Neural cell (in vitro differentiated cells): Measurements from ENCODE around the gene PRODH2. TPM values are rescaled to one million over a fixed set of nuclear protein-coding genes. Genes with fewer than 3 reads are reported as not detected.

Source experiments
- H2AFZ ChIP-seq: fragments of 200-600, 300-800 bp; sonication (generic), shearing (Covaris generic); 2 replicates; pipeline ENCODE4 v1.6.0; 2014; ENCODE audit warnings: low read depth, mild to moderate bottlenecking, antibody characterized with exemption, low read length, moderate library complexity
- H3F3A ChIP-seq: fragments of 200-600 bp; shearing (Covaris generic); 2 replicates; pipeline ENCODE4 v1.6.1; 2016; ENCODE audit warnings: mild to moderate bottlenecking, moderate library complexity, mixed read lengths, antibody characterized with exemption, low read length; ENCODE audit not compliant: insufficient read depth, poor library complexity, severe bottlenecking
- H3K27ac ChIP-seq: fragments of 200-600, 300-800 bp; sonication (generic), shearing (Covaris generic); 2 replicates; pipeline ENCODE4 v1.5.1; 2014; ENCODE audit warnings: mild to moderate bottlenecking, low read length, moderate library complexity
- H3K27me3 ChIP-seq: fragments of 300-800, 200-600 bp; sonication (generic), shearing (Covaris generic); 2 replicates; pipeline ENCODE4 v1.6.0; 2014; ENCODE audit warnings: mild to moderate bottlenecking, low read depth, low read length, moderate library complexity; ENCODE audit not compliant: insufficient read depth
- H3K36me3 ChIP-seq: fragments of 300-800, 200-600 bp; sonication (generic), shearing (Covaris generic); 2 replicates; pipeline ENCODE4 v1.5.1; 2014; ENCODE audit warnings: mild to moderate bottlenecking, antibody characterized with exemption, low read length, moderate library complexity; ENCODE audit not compliant: insufficient read depth
- H3K4me2 ChIP-seq: fragments of 300-800, 200-600 bp; sonication (generic), shearing (Covaris generic); 2 replicates; pipeline ENCODE4 v1.6.0; 2014; ENCODE audit warnings: mild to moderate bottlenecking, low read length
- H3K4me3 ChIP-seq: fragments of 300-800, 200-600 bp; sonication (generic), shearing (Covaris generic); 2 replicates; pipeline ENCODE4 v1.5.1; 2014; ENCODE audit warnings: mild to moderate bottlenecking, low read length, moderate library complexity
- H3K79me2 ChIP-seq: fragments of 200-600 bp; shearing (Covaris generic); replicated peaks from 2 replicates; pipeline ENCODE4 v1.6.0; 2014; ENCODE audit warnings: mild to moderate bottlenecking, low read length, moderate library complexity; ENCODE audit not compliant: insufficient read depth
- H3K9ac ChIP-seq: fragments of 300-800, 200-600 bp; sonication (generic), shearing (Covaris generic); 2 replicates; pipeline ENCODE4 v1.6.1; 2016; ENCODE audit warnings: mild to moderate bottlenecking, low read length, mixed read lengths
- H3K9me2 ChIP-seq: fragments of 200-600 bp; shearing (Covaris generic); 2 replicates; pipeline ENCODE4 v1.6.1; 2016; ENCODE audit warnings: mild to moderate bottlenecking, low read length, mixed read lengths; ENCODE audit not compliant: insufficient read depth
- H3K9me3 ChIP-seq: fragments of 200-600, 300-800 bp; sonication (generic), shearing (Covaris generic); 2 replicates; pipeline ENCODE4 v1.6.1; 2016; ENCODE audit warnings: mild to moderate bottlenecking, mixed run types, low read length, moderate library complexity, mixed read lengths
- H4K20me1 ChIP-seq: fragments of 200-600 bp; shearing (Covaris generic); 2 replicates; pipeline ENCODE4 v1.6.1; 2016; ENCODE audit warnings: mild to moderate bottlenecking, mixed run types; ENCODE audit not compliant: insufficient read depth
- CTCF ChIP-seq: fragments of 450-650 bp; IDR thresholded peaks from 2 replicates; pipeline ENCODE4 v1.5.1; 2014; ENCODE audit warnings: antibody characterized with exemption, mild to moderate bottlenecking, moderate library complexity; ENCODE audit not compliant: poor library complexity, severe bottlenecking
- EP300 ChIP-seq: fragments of 450-650 bp; conservative IDR thresholded peaks from 2 replicates; pipeline ENCODE4 v1.6.1; 2014; ENCODE audit warnings: antibody characterized with exemption, mild to moderate bottlenecking, moderate library complexity; ENCODE audit not compliant: poor library complexity, severe bottlenecking
- EZH2 ChIP-seq: fragments of 200-600, 300-800 bp; shearing (Covaris generic), sonication (generic); IDR thresholded peaks from 2 replicates; pipeline ENCODE4 v1.6.1; 2014; ENCODE audit warnings: antibody characterized with exemption, low read length, borderline replicate concordance, mild to moderate bottlenecking; ENCODE audit not compliant: insufficient read depth, poor library complexity, severe bottlenecking
- MXI1 ChIP-seq: fragments of 450-650 bp; conservative IDR thresholded peaks from 2 replicates; pipeline ENCODE4 v1.6.1; 2014; ENCODE audit warnings: antibody characterized with exemption, mild to moderate bottlenecking; ENCODE audit not compliant: poor library complexity, severe bottlenecking
- POLR2AphosphoS5 ChIP-seq: IDR thresholded peaks from 2 replicates; pipeline ENCODE4 v1.6.1; 2012
- RAD21 ChIP-seq: fragments of 450-650 bp; conservative IDR thresholded peaks from 2 replicates; pipeline ENCODE4 v1.6.1; 2014; ENCODE audit warnings: antibody characterized with exemption, mild to moderate bottlenecking, moderate library complexity
- REST ChIP-seq: IDR thresholded peaks from 2 replicates; pipeline ENCODE4 v1.6.1; 2012; ENCODE audit warnings: borderline replicate concordance
- SMC3 ChIP-seq: fragments of 450-650 bp; conservative IDR thresholded peaks from 2 replicates; pipeline ENCODE4 v1.6.1; 2014; ENCODE audit warnings: antibody characterized with exemption, mild to moderate bottlenecking, moderate library complexity; ENCODE audit not compliant: poor library complexity
- TAF1 ChIP-seq: IDR thresholded peaks from 2 replicates; pipeline ENCODE4 v1.6.1; 2012; ENCODE audit warnings: low read depth
- polyA plus RNA-seq: library from polyadenylated mRNA; depleted of rRNA; stranded (reverse); fragments of >200 nt; gene quantifications from 2 replicates; pipeline ENCODE4 v1.2.3, GENCODE V29; 2014

Gene PRODH2
- polyA plus RNA-seq, 1 donor from 2014 or later, result not detected

GRCh38 chr19:35755550-35756376 lies 56.9 kb downstream of the PRODH2 start:
- Histone ChIP-seq H3K9me3 (no peaks in the 10 kb centered on the region), H3K36me3 (peaks cover 8% of the 10 kb centered on the region), H3K79me2 (peaks cover 15% of the 10 kb centered on the region), H3K27me3 (no peaks in the 10 kb centered on the region), H3K4me3 (no peak overlapping the region), H3K4me2 (no peak overlapping the region), H3K27ac (no peak overlapping the region), H3K9me2 (no peaks in the 10 kb centered on the region), H3F3A (no peaks in the 10 kb centered on the region), H2AFZ (no peak overlapping the region), H4K20me1 (no peaks in the 10 kb centered on the region), H3K9ac (no peak overlapping the region)
- TF ChIP-seq RAD21 (no peak), SMC3 (no peak), TAF1 (no peak), CTCF (no peak), POLR2AphosphoS5 (no peak), MXI1 (no peak), REST (no peak), EZH2 (no peak), EP300 (no peak)

- no peak overlapping the region for H3K9ac ChIP-seq
- no peak overlapping the region for H3K4me3 ChIP-seq
- no peak overlapping the region for H3K4me2 ChIP-seq
Measured at GRCh38 chr19:35755131-35755549, 57.5 kb downstream of the PRODH2 start.

More at GRCh38 chr19:35755131-35755549, 57.5 kb downstream of the PRODH2 start:
- no peak for TF ChIP-seq EZH2
- no peak for TF ChIP-seq EP300
- TF ChIP-seq TAF1, result no peak
- no peak for TF ChIP-seq CTCF
- TF ChIP-seq RAD21, result no peak
- no peak for TF ChIP-seq SMC3
- H3K27me3 ChIP-seq, result no peaks in the 10 kb centered on the region
- peaks cover 15% of the 10 kb centered on the region for H3K79me2 ChIP-seq
- H3K9me3 ChIP-seq, result no peaks in the 10 kb centered on the region
- H2AFZ ChIP-seq, result no peak overlapping the region
- H3F3A ChIP-seq, result no peaks in the 10 kb centered on the region
- no peak overlapping the region for H3K27ac ChIP-seq
- H3K9me2 ChIP-seq, result no peaks in the 10 kb centered on the region
- no peaks in the 10 kb centered on the region for H4K20me1 ChIP-seq
- H3K36me3 ChIP-seq, result peaks cover 8% of the 10 kb centered on the region
